ENCODE measurements around the gene NOP56. TPM values are rescaled to one million over a fixed set of nuclear protein-coding genes. Genes with fewer than 3 reads are reported as not detected.

The NOP56 gene
- total and polyA plus RNA-seq, 4 donors, result 34.2 to 63.7 (median 46.5) TPM

GRCh38 chr20:2690718-2691117 is 38.3 kb downstream of the NOP56 start:
- TF ChIP-seq HNF4G (IDR thresholded peaks at IDR 0.05), result no peak
- no peak for TF ChIP-seq ATF3 (IDR thresholded peaks at IDR 0.05)
- TF ChIP-seq NR2F2 (IDR thresholded peaks at IDR 0.05), result no peak
- TF ChIP-seq MAX (IDR thresholded peaks at IDR 0.05), result no peak
- no peak for TF ChIP-seq SP1 (IDR thresholded peaks at IDR 0.05)
- TF ChIP-seq YY1 (IDR thresholded peaks at IDR 0.05), result no peak
- no peak for TF ChIP-seq TAF1 (conservative IDR thresholded peaks at IDR 0.05)
- TF ChIP-seq RXRA (IDR thresholded peaks at IDR 0.05), result no peak
- no peak for TF ChIP-seq FOXA1 (IDR thresholded peaks at IDR 0.05)
- TF ChIP-seq CTCF (IDR thresholded peaks at IDR 0.05; ENCODE audit: low read depth, low read length, missing input control), result no peak
- TF ChIP-seq JUND (IDR thresholded peaks at IDR 0.05), result no peak
- TF ChIP-seq REST (IDR thresholded peaks at IDR 0.05), result no peak
- TF ChIP-seq ZBTB33 (IDR thresholded peaks at IDR 0.05), result no peak
- no peak for TF ChIP-seq HNF4A (conservative IDR thresholded peaks at IDR 0.05)
- TF ChIP-seq FOXA2 (IDR thresholded peaks at IDR 0.05), result no peak
- no peak for TF ChIP-seq EGR1 (IDR thresholded peaks at IDR 0.05; ENCODE audit: low read depth in 2 of 2)
- TF ChIP-seq GABPA (IDR thresholded peaks at IDR 0.05 in 1 of 2, conservative IDR thresholded peaks at IDR 0.05 in 1 of 2), result no peak
- no peak for TF ChIP-seq RAD21 (IDR thresholded peaks at IDR 0.05)
- no peak overlapping the region for H3K9ac ChIP-seq (ENCODE audit: low read depth in 1 of 2, low read length in 2 of 2)
- DNase-seq (ENCODE audit: low spot score), result no peak
- peaks cover 4 to 7% (median 6%) of the 10 kb centered on the region in 4 donors for H3K4me1 ChIP-seq (ENCODE audit: control insufficient read depth in 4 of 4, insufficient read depth in 4 of 4, low read length in 3 of 4)
- H3K4me3 ChIP-seq (ENCODE audit: low read depth in 1 of 3, low read length in 3 of 3), result no peak overlapping the region
- 70% methylated on average over 6 of the region's 6 CpGs for WGBS
- peaks cover 0 to 13% (median under 1%) of the 10 kb centered on the region in 4 donors for H3K27me3 ChIP-seq (ENCODE audit: control insufficient read depth in 4 of 4, insufficient read depth in 4 of 4, low read length in 3 of 4)
- H3K9me3 ChIP-seq (ENCODE audit: control insufficient read depth in 4 of 4, low read length in 3 of 4), result no peaks in the 10 kb centered on the region
- no peaks in the 10 kb centered on the region for H3K36me3 ChIP-seq (ENCODE audit: control insufficient read depth in 4 of 4, insufficient read depth in 3 of 4, low read depth in 1 of 4, low read length in 3 of 4)
- H3K27ac ChIP-seq (ENCODE audit: low read depth in 1 of 2, low read length in 2 of 2), result no peak overlapping the region
